ENCODE data around the gene SLC44A3.
A peak's percentile ranks its signal among the peaks of the same experiment; 100 is the strongest.

The SLC44A3 gene

GRCh38 chr1:94878329-94878728 lies 58.2 kb downstream of the SLC44A3 start:
- Histone ChIP-seq H3K9me3 (ENCODE audit: insufficient read depth, low read depth, low read length) (no peaks in the 10 kb centered on the region), H3K4me1 (ENCODE audit: insufficient read depth, low read length) (peaks cover under 1% of the 10 kb centered on the region; the same call in 1 of the 2 replicates), H3K36me3 (ENCODE audit: insufficient read depth, low read depth, low read length) (no peaks in the 10 kb centered on the region), H3K4me3 (ENCODE audit: low read length) (no peak overlapping the region), H3K27me3 (ENCODE audit: insufficient read depth, low read length) (no peaks in the 10 kb centered on the region), H3K27ac (ENCODE audit: low read length) (no peak overlapping the region), H3K9ac (ENCODE audit: low read depth, low read length) (no peak overlapping the region)

GRCh38 chr1:94883691-94884090 lies 63.5 kb downstream of the SLC44A3 start:
- Histone ChIP-seq H3K4me1 (ENCODE audit: insufficient read depth, low read length) (peaks cover 35% of the 10 kb centered on the region), H3K9me3 (ENCODE audit: insufficient read depth, low read depth, low read length) (no peaks in the 10 kb centered on the region), H3K27ac (ENCODE audit: low read length) (no peak overlapping the region), H3K4me3 (ENCODE audit: low read length) (no peak overlapping the region), H3K27me3 (ENCODE audit: insufficient read depth, low read length) (no peaks in the 10 kb centered on the region), H3K9ac (ENCODE audit: low read depth, low read length) (peak overlapping the region; percentile 24; the same call in 1 of the 2 replicates), H3K36me3 (ENCODE audit: insufficient read depth, low read depth, low read length) (no peaks in the 10 kb centered on the region)

GRCh38 chr1:94884106-94884505 lies 63.9 kb downstream of the SLC44A3 start:
- Histone ChIP-seq H3K4me3 (ENCODE audit: low read length) (no peak overlapping the region), H3K9ac (ENCODE audit: low read depth, low read length) (peak overlapping the region; percentile 24; the same call in 1 of the 2 replicates), H3K36me3 (ENCODE audit: insufficient read depth, low read depth, low read length) (no peaks in the 10 kb centered on the region), H3K9me3 (ENCODE audit: insufficient read depth, low read depth, low read length) (no peaks in the 10 kb centered on the region), H3K4me1 (ENCODE audit: insufficient read depth, low read length) (peaks cover 35% of the 10 kb centered on the region), H3K27ac (ENCODE audit: low read length) (no peak overlapping the region), H3K27me3 (ENCODE audit: insufficient read depth, low read length) (no peaks in the 10 kb centered on the region)

GRCh38 chr1:94884507-94884906 lies 64.3 kb downstream of the SLC44A3 start:
- peaks cover 35% of the 10 kb centered on the region for H3K4me1 ChIP-seq (ENCODE audit: insufficient read depth, low read length)
- no peaks in the 10 kb centered on the region for H3K27me3 ChIP-seq (ENCODE audit: insufficient read depth, low read length)
- no peak overlapping the region for H3K4me3 ChIP-seq (ENCODE audit: low read length)
- H3K36me3 ChIP-seq (ENCODE audit: insufficient read depth, low read depth, low read length) = no peaks in the 10 kb centered on the region
- H3K9ac ChIP-seq (ENCODE audit: low read depth, low read length) = peak overlapping the region; percentile 0; the same call in 1 of the 2 replicates
- H3K27ac ChIP-seq (ENCODE audit: low read length) = peak overlapping the region; percentile 56
- H3K9me3 ChIP-seq (ENCODE audit: insufficient read depth, low read depth, low read length) = no peaks in the 10 kb centered on the region

- Histone ChIP-seq H3K9ac (ENCODE audit: low read depth, low read length) (peak overlapping the region; percentile 44; the same call in 1 of the 2 replicates), H3K27me3 (ENCODE audit: insufficient read depth, low read length) (no peaks in the 10 kb centered on the region), H3K4me3 (ENCODE audit: low read length) (no peak overlapping the region; the same call in 1 of the 2 replicates), H3K27ac (ENCODE audit: low read length) (peak overlapping the region; percentile 22), H3K36me3 (ENCODE audit: insufficient read depth, low read depth, low read length) (peaks cover 5% of the 10 kb centered on the region; the same call in 1 of the 2 replicates), H3K4me1 (ENCODE audit: insufficient read depth, low read length) (peaks cover 35% of the 10 kb centered on the region), H3K9me3 (ENCODE audit: insufficient read depth, low read depth, low read length) (no peaks in the 10 kb centered on the region)
Observed at GRCh38 chr1:94886361-94886760, 66.2 kb downstream of the SLC44A3 start.

- peak overlapping the region; percentile 44; the same call in 1 of the 2 replicates for H3K9ac ChIP-seq (ENCODE audit: low read depth, low read length)
- peak overlapping the region; percentile 22 for H3K27ac ChIP-seq (ENCODE audit: low read length)
Observed at GRCh38 chr1:94887106-94887505, 66.9 kb downstream of the SLC44A3 start.

GRCh38 chr1:94887603-94888171 lies 67.5 kb downstream of the SLC44A3 start:
- H3K4me1 ChIP-seq (ENCODE audit: insufficient read depth, low read length) = peaks cover 35% of the 10 kb centered on the region
- peak overlapping the region; percentile 44; the same call in 1 of the 2 replicates for H3K9ac ChIP-seq (ENCODE audit: low read depth, low read length)
- peak overlapping the region; percentile 50; the same call in 1 of the 2 replicates for H3K4me3 ChIP-seq (ENCODE audit: low read length)
- no peak overlapping the region for H3K27ac ChIP-seq (ENCODE audit: low read length)
- no peaks in the 10 kb centered on the region for H3K27me3 ChIP-seq (ENCODE audit: insufficient read depth, low read length)
- H3K36me3 ChIP-seq (ENCODE audit: insufficient read depth, low read depth, low read length) = peaks cover 9% of the 10 kb centered on the region; the same call in 1 of the 2 replicates
- no peaks in the 10 kb centered on the region for H3K9me3 ChIP-seq (ENCODE audit: insufficient read depth, low read depth, low read length)

More at GRCh38 chr1:94887106-94887505, 66.9 kb downstream of the SLC44A3 start:
- Histone ChIP-seq H3K4me3 (ENCODE audit: low read length) (peak overlapping the region; percentile 50; the same call in 1 of the 2 replicates), H3K27me3 (ENCODE audit: insufficient read depth, low read length) (no peaks in the 10 kb centered on the region), H3K36me3 (ENCODE audit: insufficient read depth, low read depth, low read length) (peaks cover 6% of the 10 kb centered on the region; the same call in 1 of the 2 replicates), H3K4me1 (ENCODE audit: insufficient read depth, low read length) (peaks cover 35% of the 10 kb centered on the region), H3K9me3 (ENCODE audit: insufficient read depth, low read depth, low read length) (no peaks in the 10 kb centered on the region)

- H3K27ac ChIP-seq (ENCODE audit: low read length) = no peak overlapping the region
- no peak overlapping the region for H3K9ac ChIP-seq (ENCODE audit: low read depth, low read length)
- no peak overlapping the region; the same call in 1 of the 2 replicates for H3K4me3 ChIP-seq (ENCODE audit: low read length)
- H3K4me1 ChIP-seq (ENCODE audit: insufficient read depth, low read length) = peaks cover 35% of the 10 kb centered on the region
- no peaks in the 10 kb centered on the region for H3K9me3 ChIP-seq (ENCODE audit: insufficient read depth, low read depth, low read length)
- H3K27me3 ChIP-seq (ENCODE audit: insufficient read depth, low read length) = no peaks in the 10 kb centered on the region
- peaks cover 13% of the 10 kb centered on the region; the same call in 1 of the 2 replicates for H3K36me3 ChIP-seq (ENCODE audit: insufficient read depth, low read depth, low read length)
Observed at GRCh38 chr1:94888201-94888600, 68.0 kb downstream of the SLC44A3 start.

- Histone ChIP-seq H3K9me3 (ENCODE audit: insufficient read depth, low read depth, low read length) (no peaks in the 10 kb centered on the region), H3K36me3 (ENCODE audit: insufficient read depth, low read depth, low read length) (peaks cover 42% of the 10 kb centered on the region), H3K4me1 (ENCODE audit: insufficient read depth, low read length) (peaks cover 10% of the 10 kb centered on the region; the same call in 1 of the 2 replicates), H3K4me3 (ENCODE audit: low read length) (no peak overlapping the region), H3K27ac (ENCODE audit: low read length) (no peak overlapping the region), H3K27me3 (ENCODE audit: insufficient read depth, low read length) (no peaks in the 10 kb centered on the region), H3K9ac (ENCODE audit: low read depth, low read length) (no peak overlapping the region)
Observed at GRCh38 chr1:94892604-94893254, 72.6 kb downstream of the SLC44A3 start.

- Histone ChIP-seq H3K36me3 (ENCODE audit: insufficient read depth, low read depth, low read length) (peaks cover 61% of the 10 kb centered on the region), H3K27me3 (ENCODE audit: insufficient read depth, low read length) (no peaks in the 10 kb centered on the region), H3K4me1 (ENCODE audit: insufficient read depth, low read length) (peaks cover 3% of the 10 kb centered on the region; the same call in 1 of the 2 replicates), H3K9me3 (ENCODE audit: insufficient read depth, low read depth, low read length) (no peaks in the 10 kb centered on the region), H3K9ac (ENCODE audit: low read depth, low read length) (no peak overlapping the region), H3K27ac (ENCODE audit: low read length) (no peak overlapping the region), H3K4me3 (ENCODE audit: low read length) (no peak overlapping the region)
Observed at GRCh38 chr1:94894630-94895029, 74.5 kb downstream of the SLC44A3 start.

- H3K36me3 ChIP-seq (ENCODE audit: insufficient read depth, low read depth, low read length) = peaks cover 70% of the 10 kb centered on the region
- no peak overlapping the region for H3K4me3 ChIP-seq (ENCODE audit: low read length)
- peaks cover 3% of the 10 kb centered on the region; the same call in 1 of the 2 replicates for H3K4me1 ChIP-seq (ENCODE audit: insufficient read depth, low read length)
- H3K27me3 ChIP-seq (ENCODE audit: insufficient read depth, low read length) = no peaks in the 10 kb centered on the region
- H3K9me3 ChIP-seq (ENCODE audit: insufficient read depth, low read depth, low read length) = no peaks in the 10 kb centered on the region
- no peak overlapping the region for H3K9ac ChIP-seq (ENCODE audit: low read depth, low read length)
- H3K27ac ChIP-seq (ENCODE audit: low read length) = no peak overlapping the region
Observed at GRCh38 chr1:94895518-94895917, 75.4 kb downstream of the SLC44A3 start.

Data from iPS-20b (cell line).